Measurements from ENCODE around the gene SRMS.

GRCh38 chr20:63595416-63596127 lies 48.0 kb upstream of the SRMS start:
- TF ChIP-seq POLR2A (IDR thresholded peaks at IDR 0.05) (no peak), CTCF (IDR thresholded peaks at IDR 0.05) (no peak), EP300 (IDR thresholded peaks at IDR 0.05) (no peak), POLR2AphosphoS5 (IDR thresholded peaks at IDR 0.05) (no peak)
